ENCODE results near the gene EEFSEC. TPM values are rescaled to one million over a fixed set of nuclear protein-coding genes. Genes with fewer than 3 reads are reported as not detected.
A peak's percentile ranks its signal among the peaks of the same experiment; 100 is the strongest.

Gene EEFSEC
- total RNA-seq, 1 donor from 2014 or later, result 13.6 TPM

GRCh38 chr3:128283421-128283820 is 130.1 kb downstream of the EEFSEC start:
- DNase-seq (ENCODE audit: low spot score), result no peak

- DNase-seq (ENCODE audit: low spot score), result no peak
Measured at GRCh38 chr3:128285042-128285966, 132.0 kb downstream of the EEFSEC start.

- no peak for DNase-seq (ENCODE audit: low spot score)
Measured at GRCh38 chr3:128285967-128286321, 132.7 kb downstream of the EEFSEC start.

- no peak for DNase-seq (ENCODE audit: low spot score)
Measured at GRCh38 chr3:128286691-128287090, 133.4 kb downstream of the EEFSEC start.

GRCh38 chr3:128287216-128287615 is 133.9 kb downstream of the EEFSEC start:
- DNase-seq (ENCODE audit: low spot score), result no peak

- DNase-seq (ENCODE audit: low spot score), result peak; percentile 51
Measured at GRCh38 chr3:128289534-128289933, 136.3 kb downstream of the EEFSEC start.

GRCh38 chr3:128290484-128290883 is 137.2 kb downstream of the EEFSEC start:
- no peak for DNase-seq (ENCODE audit: low spot score)

- DNase-seq (ENCODE audit: low spot score), result peak; percentile 43
Measured at GRCh38 chr3:128293930-128294329, 140.6 kb downstream of the EEFSEC start.

- DNase-seq (ENCODE audit: low spot score), result peak; percentile 51
Measured at GRCh38 chr3:128294999-128295468, 141.8 kb downstream of the EEFSEC start.

- DNase-seq (ENCODE audit: low spot score), result peak; percentile 41
Measured at GRCh38 chr3:128296469-128297251, 143.4 kb downstream of the EEFSEC start.

GRCh38 chr3:128297401-128298138 is 144.3 kb downstream of the EEFSEC start:
- DNase-seq (ENCODE audit: low spot score), result peak; percentile 30

- DNase-seq (ENCODE audit: low spot score), result peak; percentile 81
Measured at GRCh38 chr3:128301186-128302023, 148.1 kb downstream of the EEFSEC start.

GRCh38 chr3:128306481-128306880 is 153.2 kb downstream of the EEFSEC start:
- no peak for DNase-seq (ENCODE audit: low spot score)

GRCh38 chr3:128307029-128307633 is 153.8 kb downstream of the EEFSEC start:
- peak; percentile 60 for DNase-seq (ENCODE audit: low spot score)

- DNase-seq (ENCODE audit: low spot score), result peak; percentile 84
Measured at GRCh38 chr3:128307781-128308469, 154.6 kb downstream of the EEFSEC start.

- DNase-seq (ENCODE audit: low spot score), result peak; percentile 28
Measured at GRCh38 chr3:128309026-128309425, 155.7 kb downstream of the EEFSEC start.

- DNase-seq (ENCODE audit: low spot score), result peak; percentile 68
Measured at GRCh38 chr3:128310286-128311058, 157.2 kb downstream of the EEFSEC start.

- peak; percentile 53 for DNase-seq (ENCODE audit: low spot score)
Measured at GRCh38 chr3:128311441-128311844, 158.2 kb downstream of the EEFSEC start.

GRCh38 chr3:128312271-128312670 is 159.0 kb downstream of the EEFSEC start:
- no peak for DNase-seq (ENCODE audit: low spot score)

All from mesenteric fat pad (tissue), 1 donor.